Measurements from ENCODE around the gene CENATAC.
"Not testable (repeated sequence)": the region's sequence is repeated elsewhere in the genome, so short reads cannot be mapped to it uniquely, and the experiment has no call there.

The CENATAC gene

GRCh38 chr11:119057000-119057769 is 59.2 kb downstream of the CENATAC start, which contains the start of gene HYOU1:
HYOU1 (minus strand) TSS chr11:119057205; CDS start chr11:119056160, 1,045 bp downstream.
- peak; percentile 97 for DNase-seq

DNA sequence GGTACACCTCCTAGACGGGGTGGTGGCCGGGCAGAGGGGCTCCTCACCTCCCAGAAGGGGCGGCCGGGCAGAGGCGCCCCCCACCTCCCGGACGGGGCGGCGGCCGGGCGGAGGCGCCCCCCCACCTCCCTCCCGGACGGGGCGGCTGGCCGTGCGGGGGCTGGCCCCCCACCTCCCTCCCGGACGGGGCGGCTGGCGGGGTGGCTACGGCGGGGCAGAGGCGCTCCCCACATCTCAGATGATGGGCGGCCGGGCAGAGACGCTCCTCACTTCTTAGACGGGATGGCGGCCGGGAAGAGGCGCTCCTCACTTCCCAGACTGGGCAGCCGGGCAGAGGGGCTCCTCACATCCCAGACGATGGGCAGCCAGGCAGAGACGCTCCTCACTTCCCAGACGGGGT is 61.2 kb downstream of the CENATAC start:
- DNase-seq = not testable (repeated sequence)

DNA sequence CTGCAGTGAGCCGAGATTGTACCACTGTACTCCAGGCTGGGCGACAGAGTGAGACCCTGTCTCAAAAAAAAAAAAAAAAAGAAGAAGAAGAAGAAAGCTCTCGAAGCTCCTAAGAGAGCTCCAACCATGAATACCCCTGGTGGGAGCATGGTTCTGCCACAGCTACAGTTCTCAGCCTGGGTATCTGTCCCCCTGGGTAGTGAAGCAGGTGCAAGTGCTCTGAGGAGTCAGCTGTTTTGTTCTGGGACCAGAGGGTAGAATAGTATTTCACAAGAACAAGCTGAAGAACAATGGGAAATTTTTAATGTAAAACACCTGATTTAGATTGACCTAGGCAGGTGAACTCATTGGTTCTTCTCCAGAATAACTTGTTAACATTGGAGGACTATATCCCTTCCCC is 63.3 kb downstream of the CENATAC start:
- DNase-seq = no peak

DNA sequence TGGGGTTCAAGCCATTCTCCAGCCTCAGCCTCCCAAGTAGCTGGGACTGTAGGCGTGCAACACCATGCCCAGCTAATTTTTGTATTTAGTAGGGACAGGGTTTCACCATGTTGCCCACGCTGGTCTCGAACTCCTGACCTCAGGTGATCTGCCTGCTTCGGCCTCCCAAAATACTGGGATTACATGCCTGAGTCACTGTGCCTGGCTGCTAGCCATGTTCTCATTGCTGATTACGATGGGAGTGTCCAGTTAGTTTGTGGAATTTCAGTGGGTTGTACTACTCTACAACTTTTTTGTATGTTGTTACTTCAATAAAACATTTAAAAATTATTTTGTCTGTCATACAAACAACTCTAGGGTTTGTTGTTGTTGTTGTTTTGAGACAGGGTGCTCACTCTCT is 64.8 kb downstream of the CENATAC start:
- no peak for DNase-seq

DNA sequence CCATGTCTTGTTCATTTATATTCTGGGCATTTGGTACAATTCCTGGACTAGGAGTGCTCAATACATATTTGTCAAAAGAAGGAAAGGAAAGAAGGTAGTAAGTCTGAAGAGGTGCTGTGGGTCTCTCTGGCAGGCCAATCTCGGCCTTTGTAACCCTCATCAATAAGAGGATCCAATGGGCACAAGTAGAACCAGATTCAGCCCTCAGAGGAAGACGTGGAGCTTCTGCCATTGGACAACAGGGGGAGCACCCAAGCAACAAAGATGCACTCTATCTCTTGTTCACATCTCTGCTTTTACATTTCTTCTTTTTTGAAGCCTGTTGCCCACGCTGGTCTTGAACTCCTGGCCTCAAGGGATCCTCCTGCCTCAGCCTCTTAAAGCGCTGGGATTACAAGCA is 67.4 kb downstream of the CENATAC start:
- peak; percentile 48 for DNase-seq
